Measurements from ENCODE around the gene RBBP8NL. TPM values are rescaled to one million over a fixed set of nuclear protein-coding genes. Genes with fewer than 3 reads are reported as not detected.

RBBP8NL gene
- total RNA-seq, 1 experiment from 2014 or later, result 0.28 TPM

DNA sequence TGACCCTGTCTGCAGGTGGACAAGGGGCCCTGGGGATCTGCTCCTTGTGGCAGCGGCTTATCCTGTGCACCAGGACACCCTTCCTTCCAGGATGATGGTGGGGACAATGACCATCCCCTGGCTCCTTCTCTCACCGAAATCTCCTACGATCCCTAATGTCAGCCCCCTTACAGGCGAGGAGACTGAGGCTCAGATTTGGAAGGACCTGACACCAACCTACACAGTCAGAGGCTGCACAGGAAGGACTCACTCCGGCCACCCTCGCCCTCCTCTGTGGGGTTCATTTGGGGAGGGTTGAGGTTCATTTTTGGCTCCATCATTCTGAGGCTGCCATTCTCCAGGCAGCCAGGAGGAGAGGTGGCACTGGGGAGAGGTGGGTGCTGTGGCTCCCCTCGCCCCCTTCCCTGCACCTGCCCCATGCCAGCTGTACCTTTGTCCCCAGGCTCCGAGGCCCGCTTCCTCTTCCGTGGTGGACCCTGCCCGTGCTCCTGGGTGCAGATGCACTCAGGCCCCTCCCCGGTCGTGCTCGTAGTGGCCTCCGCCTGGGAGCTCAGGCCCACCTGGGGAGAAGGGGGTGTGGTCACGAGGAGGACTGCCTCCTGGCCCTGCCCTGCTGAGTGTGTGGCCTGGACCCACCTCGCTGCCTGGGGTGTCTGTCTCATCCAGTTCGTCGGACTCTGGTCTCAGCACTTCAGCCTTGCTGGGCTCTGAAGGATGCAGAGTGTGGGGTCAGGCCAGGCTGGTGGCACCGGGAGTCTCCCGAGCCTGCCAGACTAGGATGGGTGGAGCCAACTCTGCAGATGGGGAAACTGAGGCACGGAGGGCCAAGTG, 14.9 kb downstream of the RBBP8NL start:
- Histone ChIP-seq H2BK12ac (ENCODE audit: insufficient read length, low read depth, low read length) (no peak overlapping the region), H2BK5ac (ENCODE audit: insufficient read length, low read length) (no peak overlapping the region), H4K5ac (ENCODE audit: insufficient read length, low read depth, low read length) (no peak overlapping the region), H3K27ac (ENCODE audit: insufficient read length, low read depth, low read length) (no peak overlapping the region), H3K27me3 (ENCODE audit: insufficient read depth, low read length) (no peaks in the 10 kb centered on the region), H3K14ac (ENCODE audit: insufficient read depth, low read length) (peak overlapping the region; percentile 25; the same call in 1 of the 2 replicates), H4K91ac (ENCODE audit: insufficient read length, low read depth, low read length) (no peak overlapping the region), H3K4me2 (ENCODE audit: insufficient read depth, insufficient read length, low read length) (no peak overlapping the region), H2BK15ac (ENCODE audit: low read depth, low read length) (no peak overlapping the region), H3K4ac (ENCODE audit: low read depth, low read length) (no peak overlapping the region), H3K23ac (ENCODE audit: insufficient read length, low read depth, low read length) (no peak overlapping the region), H2BK120ac (ENCODE audit: low read depth, low read length, poor library complexity, severe bottlenecking) (no peak overlapping the region), H3K18ac (ENCODE audit: insufficient read length, low read depth, low read length) (no peak overlapping the region), H3K56ac (ENCODE audit: insufficient read length, low read depth, low read length) (no peak overlapping the region), H3T11ph (ENCODE audit: low read length) (no peak overlapping the region), H2AK5ac (ENCODE audit: insufficient read length, low read length) (no peak overlapping the region), H3K9me3 (ENCODE audit: control insufficient read depth, low read depth, low read length) (no peaks in the 10 kb centered on the region), H4K8ac (replicated peaks; ENCODE audit: insufficient read length, low read depth, low read length) (no peak overlapping the region), H2AFZ (ENCODE audit: low read length) (no peak overlapping the region), H3K9ac (ENCODE audit: extremely low read depth, insufficient read length, low read length) (no peak overlapping the region), H3K4me1 (ENCODE audit: insufficient read depth, low read length) (no peaks in the 10 kb centered on the region), H3K23me2 (ENCODE audit: insufficient read length, low read depth, low read length, poor library complexity, severe bottlenecking) (no peaks in the 10 kb centered on the region), H3K79me1 (ENCODE audit: insufficient read depth, low read depth, low read length, poor library complexity, severe bottlenecking) (no peaks in the 10 kb centered on the region), H4K20me1 (ENCODE audit: control insufficient read depth, insufficient read depth, insufficient read length) (no peaks in the 10 kb centered on the region), H3K79me2 (ENCODE audit: insufficient read depth, low read length) (no peaks in the 10 kb centered on the region), H2BK20ac (ENCODE audit: low read depth, low read length, poor library complexity, severe bottlenecking) (no peak overlapping the region)
- Mint-ChIP-seq H3K36me3 (ENCODE audit: insufficient read depth in 1 of 3, low read depth in 3 of 3) (no peaks in the 10 kb centered on the region), H3K9me3 (no peaks in the 10 kb centered on the region), H3K27me3 (ENCODE audit: low read depth) (peaks cover 17% of the 10 kb centered on the region), H3K4me3 (no peak overlapping the region), H3K4me1 (peaks cover 0 to 5% of the 10 kb centered on the region in 2 experiments; a peak in 1 of 4 replicates), H3K27ac (no peak overlapping the region)
- WGBS (ENCODE audit: extremely low coverage, insufficient read length, low lambda C conversion rate), result no CpG with 5 or more reads among the region's 22 CpGs
- TF ChIP-seq, protein P1, sequence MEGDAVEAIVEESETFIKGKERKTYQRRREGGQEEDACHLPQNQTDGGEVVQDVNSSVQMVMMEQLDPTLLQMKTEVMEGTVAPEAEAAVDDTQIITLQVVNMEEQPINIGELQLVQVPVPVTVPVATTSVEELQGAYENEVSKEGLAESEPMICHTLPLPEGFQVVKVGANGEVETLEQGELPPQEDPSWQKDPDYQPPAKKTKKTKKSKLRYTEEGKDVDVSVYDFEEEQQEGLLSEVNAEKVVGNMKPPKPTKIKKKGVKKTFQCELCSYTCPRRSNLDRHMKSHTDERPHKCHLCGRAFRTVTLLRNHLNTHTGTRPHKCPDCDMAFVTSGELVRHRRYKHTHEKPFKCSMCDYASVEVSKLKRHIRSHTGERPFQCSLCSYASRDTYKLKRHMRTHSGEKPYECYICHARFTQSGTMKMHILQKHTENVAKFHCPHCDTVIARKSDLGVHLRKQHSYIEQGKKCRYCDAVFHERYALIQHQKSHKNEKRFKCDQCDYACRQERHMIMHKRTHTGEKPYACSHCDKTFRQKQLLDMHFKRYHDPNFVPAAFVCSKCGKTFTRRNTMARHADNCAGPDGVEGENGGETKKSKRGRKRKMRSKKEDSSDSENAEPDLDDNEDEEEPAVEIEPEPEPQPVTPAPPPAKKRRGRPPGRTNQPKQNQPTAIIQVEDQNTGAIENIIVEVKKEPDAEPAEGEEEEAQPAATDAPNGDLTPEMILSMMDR (conservative IDR thresholded peaks at IDR 0.05), result no peak
- DNase-seq, result no peak

All from H9 (cell line).